Raji (cell line): Measurements from ENCODE around the gene ANKRD37.

Source experiments
- POLR2A ChIP-seq: IDR thresholded peaks from 2 replicates; pipeline ENCODE4 v1.6.1; 2011; ENCODE audit warnings: low read depth, low read length, control low read depth; ENCODE audit not compliant: insufficient read depth

Gene ANKRD37

DNA sequence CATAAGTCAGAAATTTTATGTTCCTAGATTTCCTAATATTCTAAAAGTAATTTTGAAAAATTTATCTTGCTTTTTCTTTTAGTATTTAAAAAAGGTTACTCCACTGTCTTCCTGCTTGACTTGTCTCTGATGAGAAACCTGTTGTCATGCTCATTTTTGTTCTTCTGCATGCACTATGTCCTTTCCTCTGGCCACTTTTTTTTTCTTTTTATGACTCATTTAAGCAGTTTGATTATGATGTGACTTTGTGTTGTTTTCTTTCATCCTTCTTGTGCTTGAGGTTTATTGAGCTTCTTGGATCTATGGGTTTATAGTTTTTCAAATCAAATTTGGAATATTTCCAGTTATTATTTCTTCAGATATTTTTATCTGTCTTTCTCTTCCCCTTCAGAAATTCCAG lies 41.2 kb downstream of the ANKRD37 start:
- TF ChIP-seq POLR2A: no peak

GRCh38 chr4:185441479-185441878 lies 44.8 kb downstream of the ANKRD37 start:
- TF ChIP-seq POLR2A: no peak

GRCh38 chr4:185445209-185445608 lies 48.6 kb downstream of the ANKRD37 start:
- no peak for TF ChIP-seq POLR2A
